ENCODE results near the gene GOT1. TPM values are rescaled to one million over a fixed set of nuclear protein-coding genes. Genes with fewer than 3 reads are reported as not detected.

GOT1 gene
- total and polyA plus RNA-seq, 2 donors from 2014 or later = 73.2 to 241 TPM

DNA sequence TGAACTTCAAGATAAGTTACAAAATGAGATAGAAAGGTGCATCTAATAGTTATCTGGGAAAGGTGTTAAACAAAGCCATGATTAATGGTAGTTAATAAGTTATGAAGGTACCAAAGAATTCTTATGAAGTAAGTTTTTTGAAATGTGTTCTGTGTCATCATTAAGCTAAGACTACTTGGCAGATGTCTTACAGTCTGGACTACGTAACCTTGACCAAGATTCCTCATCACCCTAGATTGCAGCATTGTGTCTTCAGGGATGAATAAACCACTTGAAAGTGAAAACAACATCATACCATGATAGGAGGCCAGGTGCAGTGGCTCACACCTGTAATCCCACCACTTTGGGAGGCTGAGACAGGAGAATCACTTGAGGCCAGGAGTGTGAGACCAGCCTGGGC lies 48.2 kb downstream of the GOT1 start:
- TF ChIP-seq, protein P1, sequence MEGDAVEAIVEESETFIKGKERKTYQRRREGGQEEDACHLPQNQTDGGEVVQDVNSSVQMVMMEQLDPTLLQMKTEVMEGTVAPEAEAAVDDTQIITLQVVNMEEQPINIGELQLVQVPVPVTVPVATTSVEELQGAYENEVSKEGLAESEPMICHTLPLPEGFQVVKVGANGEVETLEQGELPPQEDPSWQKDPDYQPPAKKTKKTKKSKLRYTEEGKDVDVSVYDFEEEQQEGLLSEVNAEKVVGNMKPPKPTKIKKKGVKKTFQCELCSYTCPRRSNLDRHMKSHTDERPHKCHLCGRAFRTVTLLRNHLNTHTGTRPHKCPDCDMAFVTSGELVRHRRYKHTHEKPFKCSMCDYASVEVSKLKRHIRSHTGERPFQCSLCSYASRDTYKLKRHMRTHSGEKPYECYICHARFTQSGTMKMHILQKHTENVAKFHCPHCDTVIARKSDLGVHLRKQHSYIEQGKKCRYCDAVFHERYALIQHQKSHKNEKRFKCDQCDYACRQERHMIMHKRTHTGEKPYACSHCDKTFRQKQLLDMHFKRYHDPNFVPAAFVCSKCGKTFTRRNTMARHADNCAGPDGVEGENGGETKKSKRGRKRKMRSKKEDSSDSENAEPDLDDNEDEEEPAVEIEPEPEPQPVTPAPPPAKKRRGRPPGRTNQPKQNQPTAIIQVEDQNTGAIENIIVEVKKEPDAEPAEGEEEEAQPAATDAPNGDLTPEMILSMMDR (IDR thresholded peaks at IDR 0.05; ENCODE audit: borderline replicate concordance, extremely low read depth, insufficient read depth) = no peak
- H3K36me3 ChIP-seq (ENCODE audit: control insufficient read depth in 2 of 3, insufficient read depth in 3 of 3, low read length in 3 of 3) = no peaks in the 10 kb centered on the region
- no peaks in the 10 kb centered on the region for H3K4me1 ChIP-seq (ENCODE audit: control insufficient read depth in 2 of 3, insufficient read depth in 2 of 3, low read depth in 1 of 3, low read length in 3 of 3)
- H3K9ac ChIP-seq (ENCODE audit: low read length in 3 of 3) = no peak overlapping the region
- intact Hi-C loops (cut with DNase I) = no loop called here
- no peak overlapping the region for H3K27ac ChIP-seq (ENCODE audit: low read depth in 2 of 2, low read length in 2 of 2)
- no peaks in the 10 kb centered on the region for H3K27me3 ChIP-seq (ENCODE audit: control insufficient read depth, insufficient read depth, low read length)
- no peak overlapping the region for H3K4me3 ChIP-seq (ENCODE audit: low read length in 3 of 3)
- FAIRE-seq (no peak), DNase-seq (no peak)
- no peaks in the 10 kb centered on the region for H3K9me3 ChIP-seq (ENCODE audit: control insufficient read depth in 2 of 3, insufficient read depth in 1 of 3, low read length in 3 of 3)

DNA sequence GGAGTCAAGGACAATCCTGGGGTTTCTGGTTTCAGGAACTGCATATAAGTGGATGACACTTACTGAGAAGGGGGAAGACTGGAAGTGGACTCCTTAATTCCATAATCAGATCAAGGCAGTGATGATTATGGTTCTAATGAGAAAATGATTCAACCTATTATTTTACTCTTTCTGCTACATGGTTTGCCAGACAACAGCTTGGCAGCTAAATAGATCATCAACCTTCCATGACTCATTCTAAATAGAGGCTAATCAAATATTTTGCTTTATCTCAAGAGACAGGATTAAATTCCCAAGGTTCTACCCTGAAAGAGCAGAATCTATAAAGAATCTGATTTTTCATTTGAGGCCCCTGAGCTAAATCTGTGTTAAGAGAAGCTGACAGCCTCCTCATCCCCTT lies 55.0 kb downstream of the GOT1 start:
- no peaks in the 10 kb centered on the region for H3K9me3 ChIP-seq (ENCODE audit: control insufficient read depth in 2 of 3, insufficient read depth in 1 of 3, low read length in 3 of 3)
- no peak for FAIRE-seq
- no peaks in the 10 kb centered on the region for H3K27me3 ChIP-seq (ENCODE audit: control insufficient read depth, insufficient read depth, low read length)
- no peak overlapping the region for H3K9ac ChIP-seq (ENCODE audit: low read length in 3 of 3)
- intact Hi-C loops (cut with DNase I) = no loop called here
- H3K27ac ChIP-seq (ENCODE audit: low read depth in 2 of 2, low read length in 2 of 2) = no peak overlapping the region
- TF ChIP-seq, protein P1 (IDR thresholded peaks at IDR 0.05; ENCODE audit: borderline replicate concordance, extremely low read depth, insufficient read depth) = no peak
- H3K4me1 ChIP-seq (ENCODE audit: control insufficient read depth in 2 of 3, insufficient read depth in 2 of 3, low read depth in 1 of 3, low read length in 3 of 3) = no peaks in the 10 kb centered on the region
- no peak for DNase-seq
- H3K36me3 ChIP-seq (ENCODE audit: control insufficient read depth in 2 of 3, insufficient read depth in 3 of 3, low read length in 3 of 3) = no peaks in the 10 kb centered on the region
- H3K4me3 ChIP-seq (ENCODE audit: low read length in 3 of 3) = no peak overlapping the region

DNA sequence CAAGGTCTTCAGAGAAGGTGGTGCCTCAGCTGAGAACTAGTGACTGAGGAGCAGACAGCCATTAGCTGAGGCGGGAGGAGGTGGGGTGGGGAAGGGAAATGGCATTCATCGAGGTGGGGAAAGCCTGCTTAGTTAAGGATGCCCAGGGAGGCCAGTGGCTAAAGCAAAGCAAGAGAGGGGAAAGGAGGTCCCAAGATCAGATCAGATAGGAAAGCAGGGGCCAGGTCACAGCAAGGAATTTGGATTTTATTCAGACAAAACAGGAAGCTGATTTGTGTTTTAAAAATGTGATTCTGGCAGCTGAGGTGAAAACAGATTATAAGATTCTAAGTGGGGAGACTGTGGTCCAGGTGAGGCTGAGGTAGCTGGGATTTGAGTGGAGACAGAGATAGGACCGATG lies 55.5 kb downstream of the GOT1 start:
- no peaks in the 10 kb centered on the region for H3K4me1 ChIP-seq (ENCODE audit: control insufficient read depth in 2 of 3, insufficient read depth in 2 of 3, low read depth in 1 of 3, low read length in 3 of 3)
- no peak for FAIRE-seq
- no peaks in the 10 kb centered on the region for H3K27me3 ChIP-seq (ENCODE audit: control insufficient read depth, insufficient read depth, low read length)
- H3K9me3 ChIP-seq (ENCODE audit: control insufficient read depth in 2 of 3, insufficient read depth in 1 of 3, low read length in 3 of 3) = no peaks in the 10 kb centered on the region
- TF ChIP-seq, protein P1 (IDR thresholded peaks at IDR 0.05; ENCODE audit: borderline replicate concordance, extremely low read depth, insufficient read depth) = no peak
- no peak overlapping the region for H3K9ac ChIP-seq (ENCODE audit: low read length in 3 of 3)
- H3K27ac ChIP-seq (ENCODE audit: low read depth in 2 of 2, low read length in 2 of 2) = no peak overlapping the region
- intact Hi-C loops (cut with DNase I) = no loop called here
- no peak overlapping the region for H3K4me3 ChIP-seq (ENCODE audit: low read length in 3 of 3)
- no peak for DNase-seq
- no peaks in the 10 kb centered on the region for H3K36me3 ChIP-seq (ENCODE audit: control insufficient read depth in 2 of 3, insufficient read depth in 3 of 3, low read length in 3 of 3)

DNA sequence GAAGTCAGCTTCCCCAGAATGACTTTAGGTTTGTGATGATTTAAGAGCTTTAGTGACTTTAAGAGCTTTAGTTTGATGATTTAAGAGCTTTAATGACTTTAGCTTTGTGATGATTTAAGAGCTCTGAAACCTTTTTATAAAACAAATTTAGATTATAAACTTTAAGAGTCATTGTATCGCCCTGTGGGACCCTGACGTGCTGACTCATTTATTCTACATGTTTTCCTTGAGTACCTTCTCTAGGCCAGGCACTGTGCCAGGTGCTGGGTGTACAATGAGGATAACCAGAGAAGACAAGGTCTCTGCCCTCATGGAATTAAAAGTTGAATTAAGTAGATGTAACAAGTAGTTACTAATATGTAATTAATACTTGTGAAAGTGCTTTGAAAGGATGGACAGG lies 55.9 kb downstream of the GOT1 start:
- DNase-seq = no peak
- no peak overlapping the region for H3K9ac ChIP-seq (ENCODE audit: low read length in 3 of 3)
- no peaks in the 10 kb centered on the region for H3K27me3 ChIP-seq (ENCODE audit: control insufficient read depth, insufficient read depth, low read length)
- H3K4me3 ChIP-seq (ENCODE audit: low read length in 3 of 3) = no peak overlapping the region
- intact Hi-C loops (cut with DNase I) = no loop called here
- H3K27ac ChIP-seq (ENCODE audit: low read depth in 2 of 2, low read length in 2 of 2) = no peak overlapping the region
- H3K4me1 ChIP-seq (ENCODE audit: control insufficient read depth in 2 of 3, insufficient read depth in 2 of 3, low read depth in 1 of 3, low read length in 3 of 3) = no peaks in the 10 kb centered on the region
- H3K9me3 ChIP-seq (ENCODE audit: control insufficient read depth in 2 of 3, insufficient read depth in 1 of 3, low read length in 3 of 3) = no peaks in the 10 kb centered on the region
- FAIRE-seq = no peak
- TF ChIP-seq, protein P1 (IDR thresholded peaks at IDR 0.05; ENCODE audit: borderline replicate concordance, extremely low read depth, insufficient read depth) = no peak
- no peaks in the 10 kb centered on the region for H3K36me3 ChIP-seq (ENCODE audit: control insufficient read depth in 2 of 3, insufficient read depth in 3 of 3, low read length in 3 of 3)

Measured in kidney (tissue), 14 donors.